Testis (tissue), 2 donors: ENCODE measurements around the gene NFIA.

ENCODE experiments used
- CTCF ChIP-seq, 3 experiments: fragments of 450-650 bp in 2 of 3; fragments of 200-600 bp in 1 of 3; sonication (generic) in 1 of 3; IDR thresholded peaks; one replicate each; pipeline ENCODE4 v1.5.1; 2016 to 2019; ENCODE audit warnings: antibody characterized with exemption in 3 of 3, mild to moderate bottlenecking in 2 of 3, moderate library complexity in 1 of 3
- POLR2A ChIP-seq: fragments of 450-650 bp; IDR thresholded peaks from one replicate; pipeline ENCODE4 v1.6.1; 2017; ENCODE audit warnings: antibody characterized with exemption, mild to moderate bottlenecking, moderate library complexity

- TF ChIP-seq CTCF (IDR thresholded peaks at IDR 0.05) (no peak), POLR2A (no peak)
Measured at GRCh38 chr1:61442544-61442943, 360.2 kb downstream of the NFIA start.
